ENCODE data around the gene FNDC3B. TPM values are rescaled to one million over a fixed set of nuclear protein-coding genes. Genes with fewer than 3 reads are reported as not detected.

The FNDC3B gene
- total RNA-seq, 2 donors from 2014 or later: 80.6 to 107 TPM

DNA sequence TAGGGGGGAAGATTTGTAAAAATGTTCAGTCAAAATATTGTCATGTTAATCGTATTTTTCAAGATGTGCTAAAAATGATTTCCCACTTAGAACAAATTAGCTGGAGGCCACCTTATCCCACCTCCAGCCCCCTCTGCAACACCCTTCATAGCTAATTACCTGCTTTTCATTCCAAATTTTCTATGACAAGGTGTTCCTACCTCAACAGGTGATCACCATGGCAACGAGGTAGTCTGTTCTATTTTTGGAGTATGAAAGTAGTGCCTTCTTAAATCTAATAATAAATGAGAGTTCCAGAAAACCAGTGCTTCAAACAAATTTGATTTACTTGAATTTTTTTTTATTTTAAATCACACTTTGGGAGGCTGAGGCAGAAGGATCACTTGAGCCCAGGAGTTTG, 149.8 kb downstream of the FNDC3B start:
- Mint-ChIP-seq H3K36me3 (ENCODE audit: low read depth) (peaks cover 23% of the 10 kb centered on the region), H3K4me1 (peaks cover 5% of the 10 kb centered on the region), H3K4me3 (no peak overlapping the region), H3K27me3 (ENCODE audit: insufficient read depth) (no peaks in the 10 kb centered on the region), H3K9me3 (no peaks in the 10 kb centered on the region), H3K27ac (no peak overlapping the region)
- WGBS, 2 experiments (ENCODE audit: insufficient coverage in 1 of 2, insufficient read length in 1 of 2): 94% methylated on average over 2 of the region's 2 CpGs; no CpG with 5 or more reads in 1 of the 2 experiments
- no peak for DNase-seq
- H3K9me3 ChIP-seq (ENCODE audit: control insufficient read depth, low read length): no peaks in the 10 kb centered on the region
- H3K27me3 ChIP-seq (ENCODE audit: control insufficient read depth, insufficient read depth, low read length, poor library complexity, severe bottlenecking): no peaks in the 10 kb centered on the region
- TF ChIP-seq, protein P1, sequence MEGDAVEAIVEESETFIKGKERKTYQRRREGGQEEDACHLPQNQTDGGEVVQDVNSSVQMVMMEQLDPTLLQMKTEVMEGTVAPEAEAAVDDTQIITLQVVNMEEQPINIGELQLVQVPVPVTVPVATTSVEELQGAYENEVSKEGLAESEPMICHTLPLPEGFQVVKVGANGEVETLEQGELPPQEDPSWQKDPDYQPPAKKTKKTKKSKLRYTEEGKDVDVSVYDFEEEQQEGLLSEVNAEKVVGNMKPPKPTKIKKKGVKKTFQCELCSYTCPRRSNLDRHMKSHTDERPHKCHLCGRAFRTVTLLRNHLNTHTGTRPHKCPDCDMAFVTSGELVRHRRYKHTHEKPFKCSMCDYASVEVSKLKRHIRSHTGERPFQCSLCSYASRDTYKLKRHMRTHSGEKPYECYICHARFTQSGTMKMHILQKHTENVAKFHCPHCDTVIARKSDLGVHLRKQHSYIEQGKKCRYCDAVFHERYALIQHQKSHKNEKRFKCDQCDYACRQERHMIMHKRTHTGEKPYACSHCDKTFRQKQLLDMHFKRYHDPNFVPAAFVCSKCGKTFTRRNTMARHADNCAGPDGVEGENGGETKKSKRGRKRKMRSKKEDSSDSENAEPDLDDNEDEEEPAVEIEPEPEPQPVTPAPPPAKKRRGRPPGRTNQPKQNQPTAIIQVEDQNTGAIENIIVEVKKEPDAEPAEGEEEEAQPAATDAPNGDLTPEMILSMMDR (conservative IDR thresholded peaks at IDR 0.05): no peak
- H3K9ac ChIP-seq (ENCODE audit: extremely low read depth, low read length, poor library complexity, severe bottlenecking): no peak overlapping the region
- no peak overlapping the region for H3K4me3 ChIP-seq (ENCODE audit: low read length)
- H3K36me3 ChIP-seq (ENCODE audit: control insufficient read depth, insufficient read depth, low read length): peaks cover 15% of the 10 kb centered on the region
- H3K27ac ChIP-seq (ENCODE audit: low read depth, low read length): no peak overlapping the region
- peaks cover 1% of the 10 kb centered on the region for H3K4me1 ChIP-seq (ENCODE audit: control insufficient read depth, insufficient read depth, low read length)

DNA sequence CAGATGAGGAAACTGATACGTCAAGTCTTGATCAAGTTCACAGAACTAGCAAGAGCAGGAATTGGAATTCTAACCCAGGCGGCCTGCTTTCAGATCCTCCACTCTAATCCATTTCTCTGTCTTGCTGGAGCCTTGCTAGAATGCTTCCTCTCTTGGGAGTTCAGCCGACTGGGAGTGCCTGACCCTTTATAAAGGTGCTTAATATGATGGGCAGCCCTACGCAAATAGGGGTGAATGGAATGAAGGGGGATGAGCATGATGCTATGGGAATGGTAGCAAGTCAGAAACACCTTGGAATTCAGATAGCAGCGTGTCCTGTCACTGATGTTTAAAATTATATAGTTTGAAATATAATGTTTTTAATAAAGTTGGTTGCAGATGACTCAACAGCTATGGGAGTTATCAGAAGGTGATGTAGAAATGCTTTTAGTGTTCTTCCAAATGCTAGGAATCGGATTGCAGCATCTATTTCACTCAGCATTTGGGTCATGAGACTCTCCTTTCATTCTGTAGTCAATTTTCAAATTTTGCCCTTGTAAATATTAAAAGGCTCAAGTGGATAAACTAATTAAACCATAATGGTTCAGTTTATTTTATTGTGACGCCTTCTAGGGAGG, 150.7 kb downstream of the FNDC3B start:
- Mint-ChIP-seq H3K27me3 (ENCODE audit: insufficient read depth) (no peaks in the 10 kb centered on the region), H3K4me1 (peaks cover 10% of the 10 kb centered on the region), H3K9me3 (no peaks in the 10 kb centered on the region), H3K27ac (no peak overlapping the region), H3K36me3 (ENCODE audit: low read depth) (peaks cover 19% of the 10 kb centered on the region), H3K4me3 (no peak overlapping the region)
- Histone ChIP-seq H3K4me1 (ENCODE audit: control insufficient read depth, insufficient read depth, low read length) (peaks cover 5% of the 10 kb centered on the region), H3K36me3 (ENCODE audit: control insufficient read depth, insufficient read depth, low read length) (peaks cover 8% of the 10 kb centered on the region), H3K9me3 (ENCODE audit: control insufficient read depth, low read length) (no peaks in the 10 kb centered on the region), H3K9ac (ENCODE audit: extremely low read depth, low read length, poor library complexity, severe bottlenecking) (no peak overlapping the region), H3K4me3 (ENCODE audit: low read length) (no peak overlapping the region), H3K27ac (ENCODE audit: low read depth, low read length) (no peak overlapping the region), H3K27me3 (ENCODE audit: control insufficient read depth, insufficient read depth, low read length, poor library complexity, severe bottlenecking) (no peaks in the 10 kb centered on the region)
- TF ChIP-seq, protein P1 (conservative IDR thresholded peaks at IDR 0.05): no peak
- DNase-seq: no peak
- WGBS, 2 experiments (ENCODE audit: insufficient coverage in 1 of 2, insufficient read length in 1 of 2): 96 to 100% methylated on average over 5 to 7 of the region's 7 CpGs

DNA sequence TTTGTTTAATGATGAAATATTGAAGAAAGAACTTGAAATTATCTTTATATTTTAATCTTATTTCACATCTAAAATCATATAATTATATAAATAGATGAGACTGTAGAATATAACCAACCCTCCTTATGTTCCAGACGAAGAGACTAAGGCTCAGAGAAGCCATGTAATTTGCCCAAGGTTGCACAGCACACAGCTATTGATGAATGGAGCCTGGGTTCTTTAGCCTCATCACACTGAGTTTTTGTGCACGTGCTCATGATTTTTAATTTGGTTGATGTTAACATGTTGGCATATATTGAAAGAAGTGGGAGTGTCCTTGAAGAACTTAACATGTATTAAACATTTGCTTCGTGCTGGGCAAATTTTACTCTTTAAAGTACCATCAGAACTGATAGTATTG, 151.6 kb downstream of the FNDC3B start:
- no peak for DNase-seq
- no peaks in the 10 kb centered on the region for H3K9me3 Mint-ChIP-seq
- Histone ChIP-seq H3K9ac (ENCODE audit: extremely low read depth, low read length, poor library complexity, severe bottlenecking) (no peak overlapping the region), H3K4me1 (ENCODE audit: control insufficient read depth, insufficient read depth, low read length) (peaks cover 11% of the 10 kb centered on the region), H3K27me3 (ENCODE audit: control insufficient read depth, insufficient read depth, low read length, poor library complexity, severe bottlenecking) (no peaks in the 10 kb centered on the region), H3K27ac (ENCODE audit: low read depth, low read length) (no peak overlapping the region), H3K36me3 (ENCODE audit: control insufficient read depth, insufficient read depth, low read length) (peaks cover 8% of the 10 kb centered on the region), H3K4me3 (ENCODE audit: low read length) (no peak overlapping the region), H3K9me3 (ENCODE audit: control insufficient read depth, low read length) (no peaks in the 10 kb centered on the region)
- peaks cover 15% of the 10 kb centered on the region for H3K4me1 Mint-ChIP-seq
- no peak overlapping the region for H3K27ac Mint-ChIP-seq
- WGBS, 2 experiments (ENCODE audit: insufficient coverage in 1 of 2, insufficient read length in 1 of 2): 88 to 92% methylated on average over 2 to 3 of the region's 3 CpGs
- no peaks in the 10 kb centered on the region for H3K27me3 Mint-ChIP-seq (ENCODE audit: insufficient read depth)
- TF ChIP-seq, protein P1 (conservative IDR thresholded peaks at IDR 0.05): no peak
- H3K36me3 Mint-ChIP-seq (ENCODE audit: low read depth): peaks cover 20% of the 10 kb centered on the region
- no peak overlapping the region for H3K4me3 Mint-ChIP-seq

Data from endodermal cell (in vitro differentiated cells).